GM10266 (cell line): Measurements from ENCODE around the gene ZBED1.

ENCODE experiments used
- DNase-seq: peaks from one replicate; pipeline ENCODE4 v3.0.0; 2012; ENCODE audit errors: extremely low spot score
- CTCF ChIP-seq: IDR thresholded peaks from 2 replicates; pipeline ENCODE4 v1.5.1; 2012; ENCODE audit warnings: mild to moderate bottlenecking, low read depth; ENCODE audit not compliant: control insufficient read depth, insufficient read depth; ENCODE audit errors: missing control alignments

Gene ZBED1

GRCh38 chrX:2439613-2440012 lies 61.2 kb downstream of the ZBED1 start:
- no peak for TF ChIP-seq CTCF

More at GRCh38 chrX:2439613-2440012, 61.2 kb downstream of the ZBED1 start:
- DNase-seq: no peak
